Measurements from ENCODE around the gene AMIGO2.

Gene AMIGO2

DNA sequence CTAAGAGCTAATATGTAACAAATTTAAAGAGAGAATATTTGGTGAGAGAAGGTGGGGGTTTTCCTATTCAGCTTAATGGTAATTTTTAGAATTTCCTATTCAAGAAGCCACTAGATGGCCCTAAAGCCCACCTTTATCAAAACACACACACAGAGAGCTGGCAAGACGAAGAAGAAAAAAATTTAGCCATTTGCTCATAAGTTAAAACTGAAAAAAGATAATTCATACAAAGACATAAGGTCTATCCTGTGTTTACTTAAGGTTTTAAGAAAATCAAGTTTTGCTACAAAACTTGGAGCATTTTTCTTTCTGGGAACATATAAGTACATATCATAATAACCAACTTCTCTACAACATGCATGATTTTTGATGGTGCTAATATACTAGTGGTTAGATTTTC is 47.1 kb downstream of the AMIGO2 start:
- peak; percentile 15 for DNase-seq (ENCODE audit: low spot score)
- TF ChIP-seq, protein P1, sequence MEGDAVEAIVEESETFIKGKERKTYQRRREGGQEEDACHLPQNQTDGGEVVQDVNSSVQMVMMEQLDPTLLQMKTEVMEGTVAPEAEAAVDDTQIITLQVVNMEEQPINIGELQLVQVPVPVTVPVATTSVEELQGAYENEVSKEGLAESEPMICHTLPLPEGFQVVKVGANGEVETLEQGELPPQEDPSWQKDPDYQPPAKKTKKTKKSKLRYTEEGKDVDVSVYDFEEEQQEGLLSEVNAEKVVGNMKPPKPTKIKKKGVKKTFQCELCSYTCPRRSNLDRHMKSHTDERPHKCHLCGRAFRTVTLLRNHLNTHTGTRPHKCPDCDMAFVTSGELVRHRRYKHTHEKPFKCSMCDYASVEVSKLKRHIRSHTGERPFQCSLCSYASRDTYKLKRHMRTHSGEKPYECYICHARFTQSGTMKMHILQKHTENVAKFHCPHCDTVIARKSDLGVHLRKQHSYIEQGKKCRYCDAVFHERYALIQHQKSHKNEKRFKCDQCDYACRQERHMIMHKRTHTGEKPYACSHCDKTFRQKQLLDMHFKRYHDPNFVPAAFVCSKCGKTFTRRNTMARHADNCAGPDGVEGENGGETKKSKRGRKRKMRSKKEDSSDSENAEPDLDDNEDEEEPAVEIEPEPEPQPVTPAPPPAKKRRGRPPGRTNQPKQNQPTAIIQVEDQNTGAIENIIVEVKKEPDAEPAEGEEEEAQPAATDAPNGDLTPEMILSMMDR (IDR thresholded peaks at IDR 0.05; ENCODE audit: extremely low read depth, missing control alignments): peak; percentile 21

DNA sequence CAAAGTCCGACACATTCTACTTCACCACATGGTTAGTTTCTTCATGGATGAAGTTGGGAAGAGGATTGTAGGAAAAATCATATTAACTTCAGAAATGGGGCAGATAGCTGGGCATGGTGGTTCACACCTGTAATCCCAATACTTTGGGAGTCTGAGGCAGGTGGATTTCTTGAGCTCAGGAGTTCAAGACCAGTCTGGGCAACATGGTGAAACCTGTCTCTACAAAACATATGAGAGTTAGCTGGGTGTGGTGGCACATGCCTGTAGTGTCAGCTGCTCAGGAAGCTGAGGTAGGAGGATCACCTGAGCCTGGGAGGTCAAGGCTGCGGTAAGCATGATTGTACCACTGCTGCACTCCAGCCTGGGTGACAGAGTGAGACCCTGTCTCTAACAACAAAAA is 49.9 kb downstream of the AMIGO2 start:
- TF ChIP-seq, protein P1 (IDR thresholded peaks at IDR 0.05; ENCODE audit: extremely low read depth, missing control alignments): no peak
- DNase-seq (ENCODE audit: low spot score): no peak

GRCh38 chr12:47028981-47029708 is 50.6 kb downstream of the AMIGO2 start:
- TF ChIP-seq, protein P1 (IDR thresholded peaks at IDR 0.05; ENCODE audit: extremely low read depth, missing control alignments): no peak
- no peak for DNase-seq (ENCODE audit: low spot score)

DNA sequence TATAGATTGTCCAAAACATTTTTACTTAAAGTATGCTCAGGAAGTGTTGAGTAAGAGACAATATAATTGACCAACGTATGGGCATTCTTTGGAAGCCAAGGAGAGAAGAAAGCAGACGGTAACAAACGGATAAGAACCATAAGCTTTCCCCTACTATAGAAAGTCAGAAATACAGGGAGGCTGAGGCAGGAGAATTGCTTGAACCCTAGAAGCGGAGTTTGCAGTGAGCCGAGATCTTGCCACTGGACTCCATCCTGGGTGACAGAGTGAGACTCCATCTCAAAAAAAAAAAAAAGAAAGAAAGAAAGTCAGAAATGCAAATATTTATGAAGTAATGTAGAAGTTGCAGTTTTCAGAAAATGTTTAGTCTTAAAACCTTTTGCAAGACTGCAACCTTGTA is 51.6 kb downstream of the AMIGO2 start:
- TF ChIP-seq, protein P1 (IDR thresholded peaks at IDR 0.05; ENCODE audit: extremely low read depth, missing control alignments): no peak
- no peak for DNase-seq (ENCODE audit: low spot score)

Data from GM20000 (cell line).